Activated naive CD4-positive, alpha-beta T cell treated with anti-CD3 and anti-CD28 coated beads, Interleukin-2, amount 10 ng/mL, durations not matched to agents 7 days and 5 days (primary cell): ENCODE results near the gene SPTSSB.

Experiments
- CTCF ChIA-PET: fragments of 350-600 bp; sonication (Branson Sonifier 250); formaldehyde crosslinking; loops from one replicate; lab custom pipeline; 2021; ENCODE audit warnings: antibody characterized with exemption; lab: Charles Lee
- DNase-seq: peaks from one replicate; pipeline ENCODE4 v3.0.0-alpha.2; 2020
- H3K27ac Mint-ChIP-seq: one replicate; pipeline ENCODE4 v1.8.0; 2021; ENCODE audit warnings: mild to moderate bottlenecking, moderate library complexity, mixed read lengths
- H3K27me3 Mint-ChIP-seq: one replicate; pipeline ENCODE4 v1.8.0; 2021; ENCODE audit warnings: mild to moderate bottlenecking, mixed read lengths
- H3K36me3 Mint-ChIP-seq: one replicate; pipeline ENCODE4 v1.8.0; 2021; ENCODE audit warnings: mixed read lengths
- H3K4me1 Mint-ChIP-seq: one replicate; pipeline ENCODE4 v1.8.0; 2021; ENCODE audit warnings: mixed read lengths
- H3K4me3 Mint-ChIP-seq: one replicate; pipeline ENCODE4 v1.8.0; 2021; ENCODE audit warnings: mild to moderate bottlenecking, moderate library complexity, mixed read lengths
- H3K9me3 Mint-ChIP-seq: one replicate; pipeline ENCODE4 v1.8.0; 2021; ENCODE audit warnings: mixed read lengths

SPTSSB gene

DNA sequence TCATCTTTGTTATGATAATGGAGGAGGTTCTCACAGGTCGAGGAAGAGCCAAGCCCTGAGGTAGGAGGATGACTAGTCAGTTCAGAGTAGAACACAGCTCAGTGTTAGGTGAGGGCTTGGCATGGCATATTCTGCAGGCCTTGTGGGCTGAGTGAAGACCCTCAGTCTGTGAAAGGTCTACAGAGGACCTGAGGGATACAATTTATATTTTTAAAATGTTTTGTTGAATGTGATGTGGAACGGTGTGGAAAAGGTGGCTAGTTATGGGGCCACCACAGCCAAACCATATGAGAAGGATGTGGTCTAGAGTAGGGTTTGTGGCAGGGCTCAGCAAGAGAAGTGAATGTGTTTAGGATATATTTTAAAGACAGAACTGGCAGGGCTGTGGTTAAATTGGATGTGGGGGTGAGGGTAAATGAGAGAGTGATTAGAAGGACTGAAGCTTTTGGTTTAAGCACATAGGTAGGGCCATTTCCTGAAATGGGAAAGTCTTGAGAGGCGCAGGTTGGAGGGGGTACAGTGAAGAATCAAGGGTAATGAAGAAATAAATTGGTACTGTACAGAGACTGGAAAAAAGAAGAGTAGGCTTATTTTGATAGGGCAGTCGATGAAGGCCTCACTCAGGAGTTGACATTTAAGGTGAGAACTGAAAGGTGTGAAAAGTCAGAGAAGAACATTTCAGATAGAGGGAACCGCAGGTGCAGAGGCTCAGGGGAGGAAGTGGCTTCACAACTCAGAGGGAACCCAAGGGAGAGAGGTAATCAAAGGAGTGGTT, 60.5 kb downstream of the SPTSSB start:
- Mint-ChIP-seq H3K36me3 (peaks cover 10% of the 10 kb centered on the region), H3K4me3 (peak overlapping the region; percentile 2), H3K27ac (peak overlapping the region; percentile 84), H3K9me3 (peaks cover 13% of the 10 kb centered on the region), H3K27me3 (peaks cover 57% of the 10 kb centered on the region), H3K4me1 (peaks cover 48% of the 10 kb centered on the region)
- DNase-seq: peak; percentile 80
- CTCF ChIA-PET: no interaction called here

- CTCF ChIA-PET: interaction anchor here (0.6 to 1.1 kb wide), 4 partner anchors 9 to 59 kb away, joined by 3 to 4 read pairs (median 3); no protein-coding TSS in a partner anchor
- Mint-ChIP-seq H3K9me3 (peaks cover 13% of the 10 kb centered on the region), H3K27me3 (peaks cover 43% of the 10 kb centered on the region), H3K4me3 (no peak overlapping the region), H3K36me3 (peaks cover 10% of the 10 kb centered on the region), H3K27ac (no peak overlapping the region), H3K4me1 (peaks cover 18% of the 10 kb centered on the region)
- DNase-seq: no peak
Measured at GRCh38 chr3:161305095-161305991, 66.0 kb downstream of the SPTSSB start.

DNA sequence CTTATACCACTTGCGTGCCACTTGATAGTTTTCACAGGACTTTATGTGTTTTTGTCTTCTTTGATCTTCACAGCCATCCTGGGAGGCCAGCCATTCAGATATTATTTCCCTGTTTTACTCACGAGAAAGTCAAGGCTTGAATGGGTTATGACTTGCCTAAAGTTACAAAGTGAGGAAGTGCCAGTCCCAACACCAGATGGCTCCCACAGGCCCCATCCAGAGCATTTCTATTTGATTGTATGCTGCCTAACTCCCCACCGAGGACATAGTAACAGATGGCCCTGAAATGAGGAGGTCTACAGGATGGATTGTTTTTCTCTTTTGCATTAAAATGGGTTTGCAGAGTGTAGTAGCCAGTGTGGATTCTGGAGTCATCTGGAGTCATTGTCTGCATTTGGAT, 74.5 kb downstream of the SPTSSB start:
- no peaks in the 10 kb centered on the region for H3K36me3 Mint-ChIP-seq
- no peak for DNase-seq
- peaks cover 25% of the 10 kb centered on the region for H3K9me3 Mint-ChIP-seq
- no peaks in the 10 kb centered on the region for H3K4me1 Mint-ChIP-seq
- H3K27me3 Mint-ChIP-seq: peaks cover 31% of the 10 kb centered on the region
- H3K27ac Mint-ChIP-seq: no peak overlapping the region
- H3K4me3 Mint-ChIP-seq: no peak overlapping the region
- CTCF ChIA-PET: interaction anchor here (1.1 kb wide), 1 partner anchor 9 kb away, joined by 3 read pairs; no protein-coding TSS in a partner anchor

DNA sequence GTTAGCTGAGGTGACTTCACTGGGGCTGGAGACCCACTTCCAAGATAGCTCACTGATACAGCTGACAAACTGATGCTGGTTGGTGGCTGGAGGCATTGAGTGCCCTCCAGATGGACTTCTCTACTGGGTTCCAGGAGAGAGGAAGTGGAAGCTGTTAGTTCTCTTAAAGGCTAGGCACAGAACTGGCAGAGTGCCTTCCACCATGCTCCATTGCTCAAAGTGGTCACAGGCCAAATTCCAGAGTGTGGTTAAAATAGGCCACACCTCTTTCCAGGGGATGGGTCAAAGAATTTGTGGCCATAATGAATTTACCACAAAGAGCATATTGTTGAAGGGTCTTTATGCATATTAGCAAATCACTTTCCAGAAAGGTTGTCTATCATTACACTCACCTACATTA, 76.0 kb downstream of the SPTSSB start:
- DNase-seq: no peak
- CTCF ChIA-PET: interaction anchor here (1.9 kb wide), 2 partner anchors 10 to 20 kb away, joined by 4 to 11 read pairs; no protein-coding TSS in a partner anchor

More for the DNA sequence above, 76.0 kb downstream of the SPTSSB start:
- Mint-ChIP-seq H3K4me3 (no peak overlapping the region), H3K27me3 (peaks cover 31% of the 10 kb centered on the region), H3K27ac (no peak overlapping the region), H3K9me3 (peaks cover 25% of the 10 kb centered on the region), H3K4me1 (no peaks in the 10 kb centered on the region), H3K36me3 (no peaks in the 10 kb centered on the region)
